ENCODE data around the gene DSCAML1. TPM values are rescaled to one million over a fixed set of nuclear protein-coding genes. Genes with fewer than 3 reads are reported as not detected.

DSCAML1 gene
- total RNA-seq, 1 experiment from 2014 or later, result 0.15 TPM

- Histone ChIP-seq H4K5ac (ENCODE audit: insufficient read length, low read depth, low read length) (no peak overlapping the region), H3K4me2 (ENCODE audit: insufficient read depth, insufficient read length, low read length) (no peak overlapping the region), H3K9me3 (ENCODE audit: control insufficient read depth, low read depth, low read length) (peaks cover 4% of the 10 kb centered on the region), H3K4me1 (ENCODE audit: insufficient read depth, low read length) (no peaks in the 10 kb centered on the region), H3K27me3 (ENCODE audit: insufficient read depth, low read length) (no peaks in the 10 kb centered on the region), H2BK20ac (ENCODE audit: low read depth, low read length, poor library complexity, severe bottlenecking) (no peak overlapping the region), H4K91ac (ENCODE audit: insufficient read length, low read depth, low read length) (no peak overlapping the region), H2BK12ac (ENCODE audit: insufficient read length, low read depth, low read length) (no peak overlapping the region), H3K14ac (ENCODE audit: insufficient read depth, low read length) (no peak overlapping the region), H3K23ac (ENCODE audit: insufficient read length, low read depth, low read length) (no peak overlapping the region), H3K56ac (ENCODE audit: insufficient read length, low read depth, low read length) (no peak overlapping the region), H3K18ac (ENCODE audit: insufficient read length, low read depth, low read length) (no peak overlapping the region), H4K20me1 (ENCODE audit: control insufficient read depth, insufficient read depth, insufficient read length) (no peaks in the 10 kb centered on the region), H3K9ac (ENCODE audit: extremely low read depth, insufficient read length, low read length) (no peak overlapping the region), H3K23me2 (ENCODE audit: insufficient read length, low read depth, low read length, poor library complexity, severe bottlenecking) (no peaks in the 10 kb centered on the region), H2AFZ (ENCODE audit: low read length) (no peak overlapping the region), H2BK15ac (ENCODE audit: low read depth, low read length) (no peak overlapping the region), H3K4ac (ENCODE audit: low read depth, low read length) (no peak overlapping the region), H2BK5ac (ENCODE audit: insufficient read length, low read length) (no peak overlapping the region), H3K27ac (ENCODE audit: insufficient read length, low read depth, low read length) (no peak overlapping the region), H2AK5ac (ENCODE audit: insufficient read length, low read length) (no peak overlapping the region), H2BK120ac (ENCODE audit: low read depth, low read length, poor library complexity, severe bottlenecking) (no peak overlapping the region), H3K79me2 (ENCODE audit: insufficient read depth, low read length) (no peaks in the 10 kb centered on the region), H3T11ph (ENCODE audit: low read length) (no peak overlapping the region), H3K79me1 (ENCODE audit: insufficient read depth, low read depth, low read length, poor library complexity, severe bottlenecking) (no peaks in the 10 kb centered on the region), H4K8ac (replicated peaks; ENCODE audit: insufficient read length, low read depth, low read length) (no peak overlapping the region)
- peaks cover 14% of the 10 kb centered on the region in 2 experiments for H3K9me3 Mint-ChIP-seq
- H3K27me3 Mint-ChIP-seq (ENCODE audit: low read depth), result peaks cover 10% of the 10 kb centered on the region
- TF ChIP-seq CTCF (conservative IDR thresholded peaks at IDR 0.05), result no peak
- no peak overlapping the region for H3K4me3 Mint-ChIP-seq
- no CpG with 5 or more reads among the region's 9 CpGs for WGBS (ENCODE audit: extremely low coverage, insufficient read length, low lambda C conversion rate)
- no peak overlapping the region for H3K27ac Mint-ChIP-seq
- H3K4me1 Mint-ChIP-seq, result peaks cover 0 to 10% of the 10 kb centered on the region in 2 experiments; a peak in 2 of 4 replicates
- peaks cover 3 to 14% (median 5%) of the 10 kb centered on the region in 3 experiments; a peak in 4 of 7 replicates for H3K36me3 Mint-ChIP-seq (ENCODE audit: insufficient read depth in 1 of 3, low read depth in 3 of 3)
- no peak for DNase-seq
These were observed 339.2 kb downstream of the DSCAML1 start for GRCh38 chr11:117457835-117458234.

Measured in H9 (cell line).